ENCODE results near the gene FLYWCH2.

Gene FLYWCH2, protein sequence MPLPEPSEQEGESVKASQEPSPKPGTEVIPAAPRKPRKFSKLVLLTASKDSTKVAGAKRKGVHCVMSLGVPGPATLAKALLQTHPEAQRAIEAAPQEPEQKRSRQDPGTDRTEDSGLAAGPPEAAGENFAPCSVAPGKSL

DNA sequence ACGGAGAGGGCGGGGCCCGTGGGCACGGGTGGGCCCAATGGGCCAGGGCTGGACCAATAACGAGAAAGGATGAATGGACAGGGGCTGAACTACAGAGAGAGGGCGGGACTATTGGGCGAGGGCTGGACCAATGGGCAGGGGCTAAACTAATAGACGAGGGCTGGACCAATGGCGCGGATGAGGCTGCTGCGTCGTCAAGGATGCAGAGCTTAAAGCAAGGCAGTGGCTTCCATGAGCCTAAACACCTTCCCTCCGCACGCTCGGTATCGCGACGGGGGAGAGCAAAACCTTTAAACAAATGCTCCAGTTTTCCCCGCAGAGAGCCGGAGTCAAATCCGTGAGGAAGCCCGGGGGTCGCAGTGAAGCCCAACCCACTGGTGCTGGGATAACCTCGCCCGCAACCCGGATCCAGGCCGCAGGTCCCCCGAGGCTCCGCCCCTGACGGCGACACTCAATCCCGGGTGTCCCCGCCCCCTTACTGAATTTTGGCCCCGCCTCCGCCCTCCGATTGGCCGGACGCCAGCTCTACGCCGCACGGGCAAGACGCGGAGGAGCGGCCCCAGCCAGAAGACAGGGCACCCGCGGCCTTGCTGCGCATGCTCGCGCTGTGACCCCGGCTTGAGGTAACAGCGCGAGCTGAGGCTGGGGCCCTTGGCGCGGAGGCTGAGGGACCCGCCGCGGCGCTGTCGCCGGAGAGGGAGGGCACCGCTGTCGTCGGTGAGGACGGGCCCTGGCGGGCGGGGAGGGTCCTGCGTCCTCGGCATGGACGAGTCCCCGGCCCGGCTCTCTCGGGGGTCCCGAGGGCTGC is at the start of gene FLYWCH2:
TSS of gene FLYWCH2 (plus strand) at position 566 of the 808 bp plus-strand sequence. CDS start 13,235 bp downstream, outside the sequence.
- peak; percentile 98 to 100 for DNase-seq (ENCODE audit: low read depth in 2 of 2)

DNA sequence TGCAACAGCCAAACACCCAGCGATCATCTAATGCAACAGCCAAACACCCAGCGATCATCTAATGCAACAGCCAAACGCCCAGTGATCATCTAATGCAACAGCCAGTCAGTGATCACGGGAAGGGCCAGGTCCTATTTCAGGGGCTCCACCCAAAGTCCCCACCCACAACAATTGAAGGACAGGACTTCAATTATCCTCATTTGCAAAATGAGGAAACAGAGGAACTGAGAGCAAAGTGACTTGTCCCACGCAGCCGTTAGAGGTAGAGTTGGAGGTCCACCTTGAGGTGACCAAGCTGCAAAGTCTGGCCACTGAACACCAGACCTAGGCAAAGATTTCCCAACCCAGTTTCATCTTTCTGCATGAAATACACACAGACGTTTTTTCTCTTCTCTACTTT is 49.2 kb upstream of the FLYWCH2 start:
- no peak for DNase-seq (ENCODE audit: low read depth in 2 of 2)

DNA sequence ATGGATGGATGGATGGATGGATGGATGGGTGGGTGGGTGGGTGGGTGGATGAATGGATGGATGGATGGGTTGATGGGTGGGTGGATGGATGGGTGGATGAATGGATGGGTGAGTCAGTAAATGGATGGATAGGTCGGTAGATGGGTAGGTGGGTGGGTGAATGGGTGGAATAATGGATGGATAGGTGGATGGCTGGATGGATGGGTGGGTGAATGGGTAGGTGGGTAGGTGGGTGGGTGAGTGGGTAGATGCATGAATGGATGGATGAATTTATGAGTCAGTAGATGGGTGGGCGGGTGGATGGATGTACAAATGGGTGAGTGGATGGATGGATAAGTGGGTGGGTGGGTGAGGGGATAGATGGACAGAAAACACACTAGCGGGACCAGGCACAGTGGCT is 48.0 kb upstream of the FLYWCH2 start:
- DNase-seq (ENCODE audit: low read depth in 2 of 2), result no peak

DNA sequence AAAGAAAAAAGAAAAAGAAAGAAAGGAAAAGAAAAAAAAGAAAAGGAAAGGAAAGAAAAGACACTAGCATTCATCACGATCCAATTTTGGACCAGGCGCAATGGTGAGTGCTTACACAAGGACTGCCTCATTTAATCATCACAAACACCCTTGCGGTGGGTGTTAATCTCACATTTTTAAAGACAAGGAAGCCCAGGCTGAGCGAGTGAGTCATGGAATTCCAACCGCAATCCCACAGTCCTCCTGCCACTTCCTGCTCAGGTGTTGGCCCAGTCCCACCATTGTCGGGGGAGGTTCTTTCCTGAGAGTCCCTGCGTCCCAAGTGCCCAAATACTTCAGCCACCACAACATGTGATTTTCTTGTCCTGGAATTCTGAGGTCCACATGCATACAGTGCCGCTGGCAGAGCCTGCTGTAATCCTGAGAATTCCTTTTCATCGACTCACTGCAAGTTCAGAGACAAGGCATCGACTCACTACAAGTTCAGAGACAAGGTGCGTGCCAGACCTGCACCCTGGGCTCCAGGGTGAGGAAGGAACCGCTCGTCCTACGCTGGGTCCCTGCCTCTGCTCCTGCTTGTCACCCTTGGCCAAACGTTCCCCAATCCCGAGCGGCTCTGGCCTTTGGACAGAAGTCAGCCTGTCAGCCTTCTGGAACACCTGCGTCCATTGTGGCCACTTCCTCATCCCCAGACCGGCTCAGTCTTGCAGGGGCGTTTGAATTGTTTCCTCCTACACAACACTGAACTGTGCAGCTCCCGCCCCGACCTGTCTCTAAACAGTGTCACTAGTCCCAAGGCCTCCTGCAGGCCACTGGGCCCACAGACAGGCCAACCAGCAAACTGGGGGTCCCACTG is 47.1 kb upstream of the FLYWCH2 start:
- DNase-seq (ENCODE audit: low read depth in 2 of 2), result no peak

DNA sequence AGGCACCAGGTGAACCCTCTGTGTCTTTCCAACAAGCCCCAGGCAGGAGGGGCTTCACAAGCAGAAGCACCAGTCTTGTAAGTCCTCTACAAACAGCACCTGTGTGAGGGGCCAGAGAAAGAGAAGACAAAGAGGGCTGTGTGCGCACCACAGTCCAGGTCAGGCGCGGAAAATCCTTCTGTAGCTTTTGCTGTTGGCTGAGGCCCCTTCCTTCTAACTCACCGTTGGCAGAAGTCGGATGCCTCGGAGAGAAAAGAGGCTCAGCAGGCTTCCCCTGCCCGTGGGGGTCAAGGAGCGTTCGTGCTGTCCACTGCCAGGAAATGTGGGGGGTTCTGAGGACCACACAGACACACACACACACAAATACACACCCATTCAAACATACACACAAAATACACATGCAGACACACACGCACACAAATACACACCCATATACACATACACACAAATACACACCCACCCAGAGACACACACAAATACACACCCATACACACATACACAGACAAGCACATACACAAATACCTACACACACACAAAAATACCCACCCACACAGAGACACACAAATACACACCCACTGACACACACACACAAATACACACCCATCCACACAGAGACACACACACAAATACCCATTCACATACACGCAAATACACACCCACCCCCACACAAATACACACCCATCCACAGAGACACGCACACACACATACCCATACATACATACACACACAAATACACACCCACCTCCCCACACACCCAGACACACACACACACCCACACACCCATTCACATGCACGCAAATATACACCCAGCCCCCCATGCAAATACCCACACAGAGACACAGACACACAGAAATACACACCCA is 46.1 kb upstream of the FLYWCH2 start:
- DNase-seq (ENCODE audit: low read depth in 2 of 2), result no peak

DNA sequence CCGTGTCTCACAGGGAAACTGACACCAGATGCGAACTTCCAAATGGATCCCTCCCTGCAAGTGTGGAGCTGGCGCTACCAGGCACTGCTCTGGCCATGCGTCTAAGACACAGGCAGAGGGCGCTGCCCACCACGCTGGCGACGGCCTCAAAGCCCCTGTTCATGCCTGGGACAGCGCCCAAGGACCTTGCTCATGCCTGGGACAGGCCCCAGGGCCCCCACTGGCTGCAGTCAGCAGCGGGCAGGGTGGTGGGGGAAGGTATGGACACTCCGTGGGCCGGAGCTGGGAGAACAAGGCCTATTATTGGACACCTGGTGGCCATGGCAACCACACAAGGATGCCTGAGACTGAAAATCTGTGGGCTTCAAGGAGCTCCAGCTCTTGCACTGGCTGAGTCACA is 44.1 kb upstream of the FLYWCH2 start:
- DNase-seq (ENCODE audit: low read depth in 2 of 2), result peak in 1 of 2 donors; percentile 51

DNA sequence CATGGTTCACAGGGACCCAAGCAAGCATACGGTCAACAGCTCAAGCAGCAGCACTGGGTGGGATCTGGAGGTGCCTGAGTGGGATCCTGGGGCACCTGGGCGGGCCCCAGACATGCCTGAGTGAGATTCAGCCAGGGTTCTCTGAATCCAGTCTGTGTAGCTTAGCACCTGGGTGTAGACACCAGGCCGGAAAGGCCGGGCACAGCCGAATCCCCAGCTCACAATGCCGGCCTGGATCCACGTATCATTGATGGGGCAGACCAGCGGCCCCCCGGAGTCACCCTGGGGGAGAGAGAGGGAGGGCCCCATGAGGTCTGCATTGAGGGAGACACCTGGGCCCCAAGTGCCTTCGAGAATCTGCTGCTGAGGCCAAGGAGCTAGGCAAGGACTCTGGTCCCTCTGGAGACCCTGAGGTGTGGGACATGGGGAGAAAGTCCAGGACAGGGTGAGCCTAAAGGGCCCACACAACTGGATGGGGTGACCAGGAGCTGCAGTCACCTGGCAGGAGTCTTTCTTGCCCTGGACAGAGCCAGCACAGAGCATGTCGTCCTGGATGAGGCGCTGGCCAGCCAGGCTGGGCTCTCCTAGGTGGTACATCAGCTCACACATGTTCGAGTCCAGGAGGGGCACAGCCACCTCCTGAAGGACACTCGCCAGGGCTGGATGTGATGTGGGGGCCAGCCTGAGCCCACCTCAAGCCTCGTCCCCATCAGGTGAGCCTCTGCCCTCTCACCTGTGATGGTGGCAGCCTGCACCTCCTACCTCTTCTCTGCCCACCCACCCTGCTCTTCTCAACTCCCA is 43.2 kb upstream of the FLYWCH2 start:
- no peak for DNase-seq (ENCODE audit: low read depth in 2 of 2)

DNA sequence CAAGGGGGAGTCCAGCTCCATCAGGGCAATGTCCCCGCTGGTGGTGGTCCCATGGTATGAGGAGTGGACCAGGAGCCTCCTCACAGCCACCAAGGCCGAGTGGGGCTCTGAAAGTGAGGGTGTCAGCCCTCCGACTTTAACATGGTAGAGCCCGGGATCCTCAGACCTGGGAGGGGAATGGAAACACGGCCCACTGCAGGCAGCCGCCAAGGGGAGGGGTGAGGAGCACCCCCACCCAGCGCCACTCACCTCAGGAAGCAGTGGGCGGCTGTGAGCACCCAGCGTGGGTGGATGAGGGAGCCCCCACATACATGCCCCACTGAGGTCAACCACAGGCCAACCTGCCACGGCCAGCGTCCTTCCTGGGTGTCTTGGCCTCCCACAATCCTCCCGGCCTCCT is 42.1 kb upstream of the FLYWCH2 start:
- DNase-seq (ENCODE audit: low read depth in 2 of 2), result no peak

DNA sequence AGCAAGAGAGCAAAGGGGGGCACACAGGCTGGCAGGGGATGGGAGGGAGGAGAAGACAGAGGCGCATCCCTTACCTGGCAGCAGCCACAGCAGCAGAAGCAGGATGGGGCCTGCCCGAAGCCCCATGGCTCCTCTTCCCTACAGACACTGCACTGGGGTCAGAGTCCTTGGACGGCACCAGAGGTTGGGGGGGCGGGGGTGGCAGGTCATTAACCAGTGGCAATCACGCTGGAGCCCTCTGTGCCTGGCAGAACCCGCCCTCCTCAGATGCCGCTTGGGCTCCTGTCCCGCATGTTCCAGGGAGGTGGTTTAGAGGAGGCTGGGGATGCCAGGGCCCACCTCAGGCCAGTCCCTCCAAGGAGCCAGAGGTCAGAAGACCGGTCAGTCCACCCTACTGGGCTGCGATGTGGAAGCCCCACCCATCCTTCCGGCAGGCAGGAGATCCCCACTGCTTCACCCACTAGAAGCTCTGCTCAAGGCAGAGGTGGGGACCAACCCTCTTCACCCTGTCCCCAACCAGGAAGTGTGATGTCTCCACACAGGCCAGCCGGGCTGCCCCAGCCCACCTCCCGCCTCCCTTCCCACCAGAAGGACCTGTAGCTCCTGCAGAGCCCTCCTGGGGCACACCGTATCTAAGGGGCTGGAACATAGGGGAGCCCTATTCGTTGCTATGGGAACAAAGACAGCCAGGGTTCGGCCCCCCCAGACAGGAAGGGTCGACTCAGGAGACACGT is 41.2 kb upstream of the FLYWCH2 start:
- no peak for DNase-seq (ENCODE audit: low read depth in 2 of 2)

DNA sequence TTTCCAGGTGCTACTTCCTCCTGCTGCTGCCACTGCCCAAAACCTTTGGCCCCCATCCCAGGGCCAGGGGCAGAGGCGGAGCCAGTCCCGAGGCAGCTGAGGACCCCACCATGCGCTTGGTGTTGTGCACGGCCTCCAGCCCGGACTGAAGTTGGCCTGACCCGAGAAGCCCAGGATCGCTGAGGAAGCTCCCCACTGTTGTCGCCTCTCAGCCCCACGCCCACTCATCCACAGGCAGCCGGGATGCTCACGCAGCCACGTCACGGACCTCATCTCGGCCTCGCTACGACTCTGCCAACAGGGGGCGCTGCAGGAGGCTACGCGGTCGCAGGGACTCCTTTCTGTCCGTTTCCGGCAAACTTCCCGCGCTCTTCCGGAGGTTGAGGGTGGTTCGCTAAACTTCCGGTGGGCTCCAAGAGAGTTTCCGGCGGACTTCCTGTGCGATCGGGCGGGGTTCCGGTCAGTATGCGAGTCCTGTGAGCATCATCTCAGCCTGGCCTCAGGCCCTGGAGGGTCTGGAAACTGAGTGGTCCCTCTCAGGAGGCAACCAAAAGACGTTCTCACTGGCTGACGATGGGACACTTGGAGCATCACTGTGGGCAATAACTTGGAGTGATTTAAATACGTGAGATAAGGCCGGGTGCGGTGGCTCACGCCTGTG is 40.5 kb upstream of the FLYWCH2 start:
- peak; percentile 83 to 94 for DNase-seq (ENCODE audit: low read depth in 2 of 2)

DNA sequence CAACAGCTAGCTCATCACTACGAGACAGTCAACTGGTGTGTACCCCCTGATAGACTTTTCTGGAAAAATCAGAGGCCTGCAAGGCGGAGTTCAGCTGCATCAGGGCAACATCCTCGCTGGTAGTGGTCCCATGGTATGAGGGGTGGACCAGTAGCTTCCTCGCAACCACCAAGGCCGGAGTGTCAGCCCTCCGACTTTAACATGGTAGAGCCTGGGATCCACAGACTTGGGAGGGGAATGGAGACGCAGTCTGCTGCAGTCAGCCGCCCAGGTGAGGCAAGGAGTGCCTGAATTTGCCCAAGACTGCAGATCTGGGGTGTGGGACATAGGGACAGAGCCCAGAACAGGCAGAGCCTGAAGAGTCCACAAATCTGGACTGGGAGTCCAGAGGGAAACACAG is 39.5 kb upstream of the FLYWCH2 start:
- no peak for DNase-seq (ENCODE audit: low read depth in 2 of 2)

DNA sequence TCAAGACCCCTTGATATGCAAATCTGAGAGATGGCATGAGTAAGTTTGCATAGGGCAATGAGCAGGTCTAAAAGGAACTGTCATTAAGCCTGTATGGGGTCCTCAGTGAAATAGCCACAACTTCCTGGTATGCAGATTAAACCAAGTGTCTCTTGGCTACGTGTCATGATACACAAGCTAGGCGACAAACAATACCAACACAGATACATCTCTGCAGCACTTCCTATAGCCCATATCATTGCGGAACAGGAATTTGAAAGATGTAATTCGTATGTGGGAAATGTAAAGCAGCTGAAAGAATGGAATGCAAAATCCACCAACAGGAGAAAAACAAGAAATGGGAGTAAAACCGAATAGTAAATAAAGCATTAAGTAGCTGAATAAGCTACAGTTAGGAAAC is 37.9 kb upstream of the FLYWCH2 start:
- DNase-seq (ENCODE audit: low read depth in 2 of 2), result no peak

DNA sequence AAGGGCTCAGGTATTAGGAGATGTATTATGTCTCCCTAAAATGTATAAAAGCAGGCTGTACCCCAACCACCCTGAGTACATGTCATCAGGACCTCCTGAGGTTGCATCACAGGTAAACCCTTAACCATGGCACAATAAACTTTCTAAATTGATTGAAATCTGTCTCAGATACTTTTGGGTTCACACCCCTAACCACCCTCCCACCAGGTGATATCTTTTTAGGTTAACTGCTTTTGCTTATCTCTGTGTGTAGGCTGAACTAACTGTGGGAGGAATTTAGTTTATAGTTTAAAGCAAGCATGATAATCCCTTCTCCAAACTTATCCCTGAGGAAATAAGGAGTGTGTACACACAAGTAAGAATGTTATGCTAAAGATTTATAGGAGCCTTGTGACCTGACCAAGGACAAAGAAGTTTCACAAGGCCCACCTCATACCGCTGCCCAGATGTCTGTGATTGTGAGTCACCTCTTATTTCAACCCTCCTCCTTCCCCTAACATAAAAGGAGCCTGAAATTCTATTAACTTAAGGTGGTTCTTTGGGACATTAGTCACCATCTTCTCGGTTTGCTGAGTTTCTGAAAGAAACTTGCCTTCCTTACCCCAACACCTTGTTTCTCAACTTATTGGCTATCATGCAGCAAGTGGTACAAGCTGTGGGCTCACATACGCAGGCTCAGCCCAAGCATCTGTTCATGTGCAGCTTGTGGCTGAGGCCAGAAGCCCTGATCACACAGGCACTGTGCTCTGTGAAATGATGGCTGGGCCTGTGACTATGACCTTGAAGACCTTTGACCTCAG is 36.3 kb upstream of the FLYWCH2 start:
- no peak for DNase-seq (ENCODE audit: low read depth in 2 of 2)

DNA sequence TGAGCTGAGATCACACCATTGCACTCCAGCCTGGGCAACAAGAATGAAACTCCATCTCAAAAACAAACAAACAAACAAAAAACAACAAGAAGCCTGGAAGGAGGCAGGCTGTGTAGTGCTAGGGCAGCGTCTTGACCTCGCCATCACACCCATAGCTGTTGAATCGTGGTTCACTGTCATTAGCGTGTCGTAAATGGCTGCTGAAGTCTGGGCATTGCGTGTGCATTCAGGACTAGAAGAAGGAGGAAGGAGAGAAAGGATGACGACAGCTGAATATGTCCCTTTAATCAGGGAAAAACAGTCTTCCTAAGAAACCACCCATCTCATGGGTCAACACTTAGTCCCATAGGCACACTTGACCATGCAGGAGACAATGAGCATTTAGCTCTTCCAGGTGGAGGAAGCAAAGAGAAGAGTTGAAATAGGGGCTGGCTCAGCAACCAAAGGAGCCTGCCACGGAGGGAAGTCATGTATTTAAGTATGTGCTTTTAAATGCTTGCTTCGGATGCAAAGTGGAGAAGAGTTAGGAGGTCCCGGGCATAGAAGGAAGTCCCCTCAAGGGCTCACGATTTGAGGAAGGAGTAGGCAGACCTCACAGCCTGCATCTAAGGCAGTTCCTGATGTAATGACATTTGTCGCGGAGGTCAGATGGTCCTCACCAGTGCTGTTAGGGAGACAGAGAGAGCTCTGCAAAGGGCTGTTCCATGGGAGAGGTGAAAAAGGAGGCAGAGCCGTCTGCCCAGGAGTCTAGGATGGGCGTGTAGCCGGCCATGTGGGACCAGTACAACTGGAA is 33.9 kb upstream of the FLYWCH2 start:
- no peak for DNase-seq (ENCODE audit: low read depth in 2 of 2)

DNA sequence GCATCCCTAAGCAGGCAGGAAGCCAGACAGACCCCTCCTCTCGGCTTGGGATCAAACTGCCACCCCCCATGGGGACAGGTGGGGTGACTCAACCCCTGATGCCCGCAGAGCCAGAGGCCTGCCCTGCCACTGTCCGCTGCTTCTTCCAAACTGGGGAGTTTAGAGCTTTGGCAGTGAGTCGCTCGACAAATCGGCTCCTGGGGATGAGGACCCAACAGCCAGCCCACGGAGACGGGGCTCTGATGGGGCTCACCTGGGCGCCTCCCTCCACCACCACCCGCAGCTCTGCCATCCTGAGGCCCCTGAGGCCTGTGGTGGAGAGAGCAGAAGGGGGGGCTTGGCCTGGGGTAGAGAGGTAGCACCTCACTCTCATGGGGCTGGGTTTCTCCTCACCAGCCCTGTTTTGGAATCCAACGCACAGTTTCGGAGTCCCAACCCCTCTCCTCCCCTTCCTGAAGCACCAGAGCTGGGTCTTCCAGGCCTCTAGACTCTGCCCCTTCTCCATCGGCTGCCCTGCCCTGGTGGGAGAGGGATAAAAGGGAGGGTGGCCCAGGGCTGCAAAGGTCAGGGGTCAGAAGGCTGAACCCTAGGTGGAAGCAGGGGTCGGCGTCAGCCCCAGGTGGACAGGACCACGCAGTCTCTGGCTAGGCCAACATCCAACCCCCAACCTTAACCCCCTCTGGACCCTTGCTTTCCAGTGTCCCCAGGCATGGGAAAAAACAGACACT is 30.8 kb upstream of the FLYWCH2 start:
- DNase-seq (ENCODE audit: low read depth in 2 of 2), result no peak

DNA sequence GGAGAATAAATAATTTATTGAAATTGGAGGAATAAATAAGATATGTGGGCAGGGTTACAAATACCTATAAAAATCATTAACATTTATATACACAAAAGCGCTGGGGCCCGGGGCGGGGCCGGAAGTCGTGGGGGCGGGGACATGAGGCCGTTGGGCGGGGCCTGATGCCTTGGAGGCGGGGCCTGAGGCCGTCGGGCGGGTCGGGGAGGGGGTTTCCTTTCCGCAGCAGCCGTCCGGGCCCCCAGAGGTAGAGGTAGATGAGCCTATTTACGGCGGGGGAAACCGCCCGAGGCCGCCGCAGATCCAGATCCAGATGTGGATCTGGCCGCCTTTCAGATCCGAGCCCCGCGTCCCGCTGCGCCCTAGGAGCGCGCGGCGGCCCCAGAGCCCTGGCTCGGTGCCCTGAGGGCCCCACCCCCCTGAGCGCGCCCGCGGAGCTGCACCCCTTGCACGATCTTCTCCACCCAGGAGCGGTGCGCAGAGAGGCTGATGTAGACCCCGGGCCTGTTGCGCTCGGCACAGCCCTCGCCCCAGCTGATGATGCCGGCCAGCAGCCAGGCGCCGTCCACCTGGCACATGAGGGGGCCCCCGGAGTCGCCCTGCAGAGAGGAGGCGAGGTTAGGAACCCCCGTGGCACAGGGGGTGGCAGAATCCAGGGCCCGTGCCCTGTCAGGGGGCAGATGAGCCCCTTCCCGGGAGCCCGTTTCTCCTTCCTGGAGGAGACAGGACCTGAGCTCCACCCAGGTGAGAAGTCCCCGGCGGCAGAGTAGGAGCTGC is 30.1 kb upstream of the FLYWCH2 start:
- DNase-seq (ENCODE audit: low read depth in 2 of 2), result no peak

Measured in stimulated activated CD4-positive, alpha-beta T cell treated with anti-CD3 and anti-CD28 coated beads, Interleukin-4, amount 100 ng/mL, for 48 hours (primary cell).